NB4 (cell line): ENCODE measurements around the gene SAMD4A.

Source experiments
- DNase-seq: peaks from one replicate; pipeline ENCODE4 v3.0.0; 2010; ENCODE audit warnings: low read depth
- H3K4me3 ChIP-seq: one replicate; pipeline ENCODE4 v1.5.1; 2011; ENCODE audit warnings: mild to moderate bottlenecking, low read depth, low read length, moderate library complexity
- CTCF ChIP-seq: IDR thresholded peaks from one replicate; pipeline ENCODE4 v1.5.1; 2012; ENCODE audit warnings: low read depth, low read length
- MAX ChIP-seq: IDR thresholded peaks from 2 replicates; pipeline ENCODE4 v1.6.1; 2011; ENCODE audit warnings: low read depth, low read length
- MYC ChIP-seq: IDR thresholded peaks from 2 replicates; pipeline ENCODE4 v1.6.1; 2011; ENCODE audit warnings: low read depth, low read length
- POLR2A ChIP-seq: IDR thresholded peaks from 2 replicates; pipeline ENCODE4 v1.6.1; 2011; ENCODE audit warnings: mild to moderate bottlenecking; ENCODE audit not compliant: insufficient read length; ENCODE audit errors: extremely low read depth

Gene SAMD4A

DNA sequence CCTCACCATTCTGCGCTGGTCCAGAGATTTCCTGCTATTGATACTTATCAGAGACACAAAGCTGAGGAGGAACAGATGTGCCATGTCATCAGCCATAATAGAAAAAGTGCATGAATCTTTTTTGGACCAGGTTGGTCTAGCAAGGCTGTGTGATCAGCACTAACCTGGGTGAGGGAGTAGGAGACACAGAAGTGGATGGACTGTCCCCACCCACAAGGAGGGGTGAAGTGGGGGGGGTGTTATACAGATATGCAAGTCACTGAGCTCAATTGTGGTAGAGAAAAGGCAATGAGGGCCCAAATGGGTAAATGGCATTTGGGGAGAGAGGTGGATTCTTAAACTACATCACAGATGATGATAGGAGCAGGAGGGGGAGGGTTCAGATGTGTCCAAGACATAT, 123.0 kb downstream of the SAMD4A start:
- DNase-seq: no peak
- no peak overlapping the region for H3K4me3 ChIP-seq
- TF ChIP-seq MYC (no peak), CTCF (no peak), POLR2A (no peak), MAX (no peak)

DNA sequence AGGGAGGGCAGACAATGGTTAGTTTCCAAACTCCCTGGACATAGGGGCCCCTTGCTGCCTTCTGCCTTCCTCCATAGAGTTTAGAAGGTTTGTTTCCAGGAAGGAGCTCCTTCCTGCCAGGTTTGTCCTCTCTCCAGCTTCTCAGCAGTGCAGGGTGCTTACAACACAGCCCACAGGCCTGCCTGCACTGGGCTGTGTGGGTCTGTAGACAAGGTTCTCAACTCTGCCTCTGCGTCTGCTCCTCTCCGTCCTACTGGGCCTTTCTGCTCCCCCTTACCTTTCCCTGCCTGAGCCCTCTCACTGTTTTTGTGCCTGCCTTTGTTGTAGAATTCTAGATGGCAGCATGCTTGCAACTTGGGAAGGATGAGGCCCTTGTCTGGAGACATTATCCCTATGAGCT, 124.0 kb downstream of the SAMD4A start:
- H3K4me3 ChIP-seq: no peak overlapping the region
- no peak for TF ChIP-seq MAX
- TF ChIP-seq CTCF: no peak
- TF ChIP-seq MYC: no peak
- no peak for TF ChIP-seq POLR2A
- DNase-seq: no peak

- peak; percentile 40 for DNase-seq
- H3K4me3 ChIP-seq: no peak overlapping the region
- TF ChIP-seq MAX: no peak; the same call in 1 of the 2 replicates
- no peak for TF ChIP-seq POLR2A
- no peak for TF ChIP-seq MYC
- peak; percentile 70 for TF ChIP-seq CTCF
These were observed 124.8 kb downstream of the SAMD4A start for GRCh38 chr14:54691525-54692283.

- no peak overlapping the region for H3K4me3 ChIP-seq
- TF ChIP-seq POLR2A: no peak
- no peak for TF ChIP-seq MYC
- TF ChIP-seq CTCF: no peak
- TF ChIP-seq MAX: no peak
- no peak for DNase-seq
These were observed 125.4 kb downstream of the SAMD4A start for GRCh38 chr14:54692284-54692772.

DNA sequence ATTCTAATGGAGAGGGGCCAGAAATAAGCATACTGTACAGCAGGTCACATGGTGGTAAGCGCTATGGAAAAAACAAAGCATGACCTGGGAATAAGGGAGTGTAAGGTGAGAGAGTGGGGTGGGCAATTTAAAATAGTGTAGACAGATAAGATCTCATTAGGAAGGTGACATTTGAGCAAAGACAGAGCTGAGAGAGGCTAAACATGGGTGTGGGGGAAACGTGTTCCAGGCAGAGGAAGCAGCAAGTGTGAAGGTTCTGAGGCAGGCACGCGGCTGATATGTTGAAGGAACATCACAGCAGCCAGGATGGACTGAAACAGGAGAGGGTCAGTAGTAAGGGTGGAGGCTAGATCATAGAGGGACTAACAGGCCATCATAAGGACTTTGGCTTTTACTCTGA, 126.8 kb downstream of the SAMD4A start:
- no peak overlapping the region for H3K4me3 ChIP-seq
- TF ChIP-seq MAX: no peak
- no peak for TF ChIP-seq MYC
- no peak for TF ChIP-seq POLR2A
- TF ChIP-seq CTCF: no peak
- DNase-seq: no peak
